Loucy (cell line): ENCODE data around the gene POU2F1.

Experiments
- H2AFZ ChIP-seq: fragments of 200-600 bp; sonication (generic); 2 replicates; pipeline ENCODE4 v1.6.0; 2016; ENCODE audit warnings: antibody characterized with exemption, mild to moderate bottlenecking, low read length, moderate library complexity
- H3F3A ChIP-seq: fragments of 200-600 bp; 2 replicates; pipeline ENCODE4 v1.6.0; 2016; ENCODE audit warnings: antibody characterized with exemption, low read depth, mild to moderate bottlenecking
- H3K27me3 ChIP-seq: fragments of 200-600 bp; sonication (generic); 2 replicates; pipeline ENCODE4 v1.6.1; 2014; ENCODE audit warnings: low read length, mild to moderate bottlenecking; ENCODE audit not compliant: insufficient read depth, poor library complexity, severe bottlenecking
- H3K36me3 ChIP-seq: fragments of 200-600 bp; sonication (generic); 2 replicates; pipeline ENCODE4 v1.6.1; 2016; ENCODE audit warnings: low read length; ENCODE audit not compliant: insufficient read depth
- H3K4me1 ChIP-seq: fragments of 200-600 bp; sonication (generic); 2 replicates; pipeline ENCODE4 v1.5.1; 2014; ENCODE audit warnings: low read length, mild to moderate bottlenecking; ENCODE audit not compliant: insufficient read depth, poor library complexity, severe bottlenecking
- H3K4me2 ChIP-seq: fragments of 200-600 bp; sonication (generic); 2 replicates; pipeline ENCODE4 v1.6.0; 2014; ENCODE audit warnings: antibody characterized with exemption, low read length, low read depth, mild to moderate bottlenecking; ENCODE audit not compliant: poor library complexity, severe bottlenecking
- H3K4me3 ChIP-seq: fragments of 200-600 bp; sonication (generic); 2 replicates; pipeline ENCODE4 v1.5.1; 2014; ENCODE audit warnings: low read length, mild to moderate bottlenecking, mixed read lengths; ENCODE audit not compliant: poor library complexity, severe bottlenecking
- H3K79me2 ChIP-seq: fragments of 200-600 bp; sonication (generic); 2 replicates; pipeline ENCODE4 v1.6.1; 2014; ENCODE audit warnings: low read length; ENCODE audit not compliant: insufficient read depth
- H3K9ac ChIP-seq: fragments of 200-600 bp; sonication (generic); 2 replicates; pipeline ENCODE4 v1.6.0; 2014; ENCODE audit warnings: mild to moderate bottlenecking, low read depth, low read length, moderate library complexity; ENCODE audit not compliant: poor library complexity, severe bottlenecking
- H3K9me2 ChIP-seq: fragments of 200-600 bp; sonication (generic); replicated peaks from 2 replicates; pipeline ENCODE4 v1.6.1; 2016; ENCODE audit warnings: low read depth, low read length, mixed read lengths
- H3K9me3 ChIP-seq: fragments of 200-600 bp; sonication (generic); 2 replicates; pipeline ENCODE4 v1.6.1; 2014; ENCODE audit warnings: mild to moderate bottlenecking, antibody characterized with exemption, low read length, low read depth; ENCODE audit not compliant: insufficient read depth
- H4K20me1 ChIP-seq: fragments of 200-600 bp; sonication (generic); 2 replicates; pipeline ENCODE4 v1.6.0; 2014; ENCODE audit warnings: antibody characterized with exemption, low read length, mild to moderate bottlenecking; ENCODE audit not compliant: insufficient read depth, poor library complexity, severe bottlenecking
- EZH2phosphoT487 ChIP-seq: fragments of 200-600 bp; IDR thresholded peaks from 2 replicates; pipeline ENCODE4 v1.6.1; 2018; ENCODE audit warnings: antibody characterized with exemption, mild to moderate bottlenecking, moderate library complexity, borderline replicate concordance
- TF ChIP-seq, protein P1 (sequence below): fragments of 200-600 bp; sonication (generic); conservative IDR thresholded peaks from 2 replicates; pipeline ENCODE4 v1.5.1; 2014; ENCODE audit warnings: mild to moderate bottlenecking, antibody characterized with exemption, low read length

The POU2F1 gene

DNA sequence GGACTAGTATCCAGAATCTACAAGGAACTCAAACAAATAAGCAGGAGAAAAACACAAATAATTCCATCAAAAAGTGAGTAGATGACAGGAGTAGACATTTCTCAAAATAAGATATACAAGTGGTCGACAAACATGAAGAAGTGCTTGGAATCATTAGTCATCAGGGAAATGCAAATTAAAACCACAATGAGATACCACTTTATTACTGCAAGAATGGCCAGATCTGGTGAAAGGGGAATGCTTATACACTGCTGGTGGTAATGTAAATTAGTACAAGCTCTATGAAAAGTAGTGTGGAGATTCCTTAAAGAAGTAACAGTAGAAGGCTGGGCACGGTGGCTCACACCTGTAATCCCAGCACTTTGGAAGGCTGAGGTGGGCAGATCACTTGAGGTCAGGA lies 73.8 kb downstream of the POU2F1 start:
- no peak overlapping the region for H3K9ac ChIP-seq
- no peaks in the 10 kb centered on the region for H3K27me3 ChIP-seq
- no peaks in the 10 kb centered on the region for H3K9me3 ChIP-seq
- H3K79me2 ChIP-seq: peaks cover 98% of the 10 kb centered on the region
- no peaks in the 10 kb centered on the region for H3K36me3 ChIP-seq
- H3F3A ChIP-seq: no peaks in the 10 kb centered on the region
- peaks cover 20% of the 10 kb centered on the region for H4K20me1 ChIP-seq
- H3K4me3 ChIP-seq: no peak overlapping the region
- TF ChIP-seq, protein P1, sequence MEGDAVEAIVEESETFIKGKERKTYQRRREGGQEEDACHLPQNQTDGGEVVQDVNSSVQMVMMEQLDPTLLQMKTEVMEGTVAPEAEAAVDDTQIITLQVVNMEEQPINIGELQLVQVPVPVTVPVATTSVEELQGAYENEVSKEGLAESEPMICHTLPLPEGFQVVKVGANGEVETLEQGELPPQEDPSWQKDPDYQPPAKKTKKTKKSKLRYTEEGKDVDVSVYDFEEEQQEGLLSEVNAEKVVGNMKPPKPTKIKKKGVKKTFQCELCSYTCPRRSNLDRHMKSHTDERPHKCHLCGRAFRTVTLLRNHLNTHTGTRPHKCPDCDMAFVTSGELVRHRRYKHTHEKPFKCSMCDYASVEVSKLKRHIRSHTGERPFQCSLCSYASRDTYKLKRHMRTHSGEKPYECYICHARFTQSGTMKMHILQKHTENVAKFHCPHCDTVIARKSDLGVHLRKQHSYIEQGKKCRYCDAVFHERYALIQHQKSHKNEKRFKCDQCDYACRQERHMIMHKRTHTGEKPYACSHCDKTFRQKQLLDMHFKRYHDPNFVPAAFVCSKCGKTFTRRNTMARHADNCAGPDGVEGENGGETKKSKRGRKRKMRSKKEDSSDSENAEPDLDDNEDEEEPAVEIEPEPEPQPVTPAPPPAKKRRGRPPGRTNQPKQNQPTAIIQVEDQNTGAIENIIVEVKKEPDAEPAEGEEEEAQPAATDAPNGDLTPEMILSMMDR: no peak
- TF ChIP-seq EZH2phosphoT487: no peak
- no peaks in the 10 kb centered on the region for H3K9me2 ChIP-seq
- peaks cover 13% of the 10 kb centered on the region for H3K4me1 ChIP-seq
- H3K4me2 ChIP-seq: no peak overlapping the region
- no peak overlapping the region for H2AFZ ChIP-seq

DNA sequence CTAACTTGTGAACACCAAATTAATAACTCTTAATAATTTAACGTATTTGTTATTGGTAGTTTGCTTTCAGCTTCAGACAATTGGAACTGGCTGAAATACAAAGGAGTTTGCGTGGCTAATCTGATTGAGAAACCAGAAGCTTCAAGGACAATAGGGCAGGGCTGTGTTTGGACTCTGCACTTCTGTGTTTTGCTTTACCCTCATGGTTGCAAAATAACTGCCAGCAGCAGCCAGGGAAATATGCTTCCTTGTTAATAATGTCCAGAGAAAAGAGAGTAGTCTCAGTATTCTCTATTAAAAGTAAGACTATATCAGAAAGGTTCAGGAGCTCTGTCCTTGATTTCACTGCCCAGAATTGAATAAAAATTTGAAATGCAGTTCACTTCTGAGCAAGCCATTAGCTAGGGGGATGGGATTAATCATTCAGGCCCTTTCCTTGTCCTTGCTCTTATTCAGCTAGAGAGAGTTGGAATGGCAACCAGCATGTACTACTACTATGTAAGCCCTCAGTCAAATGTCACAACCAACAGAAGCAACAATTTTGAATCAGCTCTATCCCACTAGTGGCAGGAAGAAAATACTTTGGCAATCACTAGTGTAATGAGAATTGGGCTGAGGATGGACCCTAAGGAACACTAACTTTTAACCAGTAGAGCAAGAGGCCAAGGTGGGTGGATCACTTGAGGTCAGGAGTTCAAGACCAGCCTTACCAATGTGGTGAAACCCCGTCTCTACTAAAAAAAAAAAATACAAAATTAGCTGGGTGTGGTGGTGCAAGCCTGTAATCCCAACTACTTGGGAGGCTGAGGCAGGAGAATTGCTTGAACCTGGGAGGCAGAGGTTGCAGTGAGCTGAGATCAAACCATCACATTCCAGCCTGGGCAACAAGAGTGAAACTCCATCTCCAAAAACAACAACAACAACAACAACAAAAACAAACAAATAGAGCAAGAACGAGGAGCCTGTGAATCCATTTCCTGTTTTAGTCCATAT lies 76.8 kb downstream of the POU2F1 start:
- no peaks in the 10 kb centered on the region for H3K36me3 ChIP-seq
- H3K4me1 ChIP-seq: no peaks in the 10 kb centered on the region
- no peak overlapping the region for H2AFZ ChIP-seq
- H3K4me3 ChIP-seq: no peak overlapping the region
- no peaks in the 10 kb centered on the region for H3K9me3 ChIP-seq
- TF ChIP-seq, protein P1: no peak
- no peak for TF ChIP-seq EZH2phosphoT487
- H3K27me3 ChIP-seq: no peaks in the 10 kb centered on the region
- H4K20me1 ChIP-seq: peaks cover 23% of the 10 kb centered on the region
- H3K9me2 ChIP-seq: no peaks in the 10 kb centered on the region
- peaks cover 97% of the 10 kb centered on the region for H3K79me2 ChIP-seq
- no peak overlapping the region for H3K9ac ChIP-seq
- H3F3A ChIP-seq: no peaks in the 10 kb centered on the region
- no peak overlapping the region for H3K4me2 ChIP-seq

DNA sequence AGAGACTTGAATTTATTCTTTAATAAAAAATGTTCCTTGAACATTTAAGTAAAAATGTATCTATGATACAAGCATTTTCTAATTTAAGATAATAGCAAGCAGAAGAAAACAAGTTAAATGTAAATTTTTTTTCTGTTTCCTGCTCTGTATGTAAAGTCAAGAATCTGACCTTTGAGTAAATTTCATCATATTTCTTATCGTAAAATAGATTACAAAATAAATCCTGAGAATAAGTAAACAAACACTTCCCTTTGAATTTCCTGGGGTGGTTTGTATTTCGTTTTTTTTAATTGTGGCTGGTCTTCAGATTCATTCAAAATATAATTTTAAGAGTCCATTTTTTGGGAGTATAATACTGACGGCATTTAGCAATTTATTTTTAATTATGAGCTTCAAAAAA lies 77.6 kb downstream of the POU2F1 start:
- Histone ChIP-seq H3K79me2 (peaks cover 97% of the 10 kb centered on the region), H3K9ac (no peak overlapping the region)

More for the DNA sequence above, 77.6 kb downstream of the POU2F1 start:
- Histone ChIP-seq H3K9me3 (no peaks in the 10 kb centered on the region), H3K4me2 (no peak overlapping the region), H3K36me3 (no peaks in the 10 kb centered on the region), H3K4me1 (no peaks in the 10 kb centered on the region), H2AFZ (no peak overlapping the region), H3F3A (no peaks in the 10 kb centered on the region), H3K9me2 (no peaks in the 10 kb centered on the region), H3K4me3 (no peak overlapping the region), H4K20me1 (peaks cover 31% of the 10 kb centered on the region), H3K27me3 (no peaks in the 10 kb centered on the region)
- TF ChIP-seq, protein P1: no peak
- no peak for TF ChIP-seq EZH2phosphoT487
